GM12874 (cell line): ENCODE data around the gene LRWD1.

Experiments used
- CTCF ChIP-seq: IDR thresholded peaks from 2 replicates; pipeline ENCODE4 v1.5.1; 2011; ENCODE audit warnings: low read depth, mild to moderate bottlenecking, control low read depth, low read length, moderate library complexity; ENCODE audit not compliant: insufficient read depth

LRWD1 gene

GRCh38 chr7:102454468-102454867 is 10.3 kb upstream of the LRWD1 start:
- no peak for TF ChIP-seq CTCF

- no peak for TF ChIP-seq CTCF
These were observed 9.2 kb upstream of the LRWD1 start for GRCh38 chr7:102455596-102455995.

- TF ChIP-seq CTCF = no peak
These were observed 8.5 kb upstream of the LRWD1 start for GRCh38 chr7:102456327-102456726.

- TF ChIP-seq CTCF = no peak
These were observed 7.3 kb upstream of the LRWD1 start for GRCh38 chr7:102457352-102457924.

- TF ChIP-seq CTCF = no peak
These were observed 5.5 kb upstream of the LRWD1 start for GRCh38 chr7:102459221-102459844.

- TF ChIP-seq CTCF = no peak
These were observed 4.3 kb upstream of the LRWD1 start for GRCh38 chr7:102460467-102460866.

GRCh38 chr7:102463841-102464576 is 775 bp upstream of the LRWD1 start:
- no peak for TF ChIP-seq CTCF
